GM12878 (cell line): ENCODE data around the gene C3orf20. TPM values are rescaled to one million over a fixed set of nuclear protein-coding genes. Genes with fewer than 3 reads are reported as not detected.

Source experiments
- ATAC-seq: fragments of 200-7000 bp; cut with Tn5 transposase; 3 replicates; pipeline ENCODE4 v1.9.1; 2020; ENCODE audit warnings: mild to moderate bottlenecking, moderate library complexity
- BruUV-seq: library from RNA; stranded (reverse); fragments of 400-500 nt; replicated peaks from 2 replicates; lab custom pipeline; 2021; lab: Mats Ljungman, UMichigan
- CTCF ChIA-PET: fragments of 300-600 bp; sonication (Branson Sonifier 250); formaldehyde crosslinking; extraction: SDS; loops from one replicate; lab custom pipeline; 2021; ENCODE audit warnings: inconsistent platforms; lab: Yijun Ruan, JAX
- POLR2A ChIA-PET: fragments of 350-600 bp; formaldehyde crosslinking; extraction: SDS; loops from one replicate; lab custom pipeline; 2021; ENCODE audit warnings: inconsistent platforms; lab: Charles Lee
- RAD21 ChIA-PET: fragments of 300-600 bp; sonication (Branson Sonifier 250); formaldehyde crosslinking; loops from one replicate; lab custom pipeline; 2023; ENCODE audit warnings: antibody characterized with exemption; ENCODE audit not compliant: unreplicated experiment; lab: Charles Lee
- SMC1A ChIA-PET: fragments of 300-600 bp; sonication (Branson Sonifier 250); formaldehyde crosslinking; loops from one replicate; lab custom pipeline; 2023; ENCODE audit not compliant: unreplicated experiment, uncharacterized antibody; lab: Charles Lee
- DNase-seq: peaks from one replicate; pipeline ENCODE4 v3.0.0-alpha.2; 2011; ENCODE audit warnings: low read depth, low spot score
- FAIRE-seq: peaks from 3 replicates; lab custom pipeline; 2011; peaks lifted over from hg19 to GRCh38; lab: Jason Lieb, UNC
- H2AFZ ChIP-seq: 2 replicates; pipeline ENCODE4 v1.6.0; 2011; ENCODE audit warnings: low read depth, low read length, control low read depth; ENCODE audit not compliant: control insufficient read depth
- H3K27ac ChIP-seq: 2 replicates; pipeline ENCODE4 v1.5.1; 2011; ENCODE audit warnings: control low read depth; ENCODE audit not compliant: control insufficient read depth, insufficient read depth
- H3K27me3 ChIP-seq, 2 experiments: replicated peaks in 1 of 2; 2 replicates each; pipeline versions ENCODE4 v1.6.0 to v1.6.1; 2011; ENCODE audit warnings: low read length in 1 of 2; ENCODE audit not compliant: control insufficient read depth in 2 of 2, insufficient read depth in 2 of 2
- H3K36me3 ChIP-seq, 2 experiments: 2 replicates each; pipeline ENCODE4 v1.5.1; 2011; ENCODE audit warnings: low read length in 1 of 2; ENCODE audit not compliant: control insufficient read depth in 2 of 2, insufficient read depth in 2 of 2
- H3K4me1 ChIP-seq: 2 replicates; pipeline ENCODE4 v1.6.1; 2011; ENCODE audit warnings: mild to moderate bottlenecking, low read length, moderate library complexity, mixed read lengths; ENCODE audit not compliant: control insufficient read depth, insufficient read depth
- H3K4me2 ChIP-seq: 2 replicates; pipeline ENCODE4 v1.6.0; 2011; ENCODE audit warnings: control low read depth; ENCODE audit not compliant: control insufficient read depth, insufficient read depth
- H3K4me3 ChIP-seq: fragments of 200-600 bp; sonication (generic); 2 replicates; pipeline ENCODE4 v1.5.1; 2016
- H3K79me2 ChIP-seq: 2 replicates; pipeline ENCODE4 v1.6.0; 2011; ENCODE audit warnings: low read length; ENCODE audit not compliant: control insufficient read depth, insufficient read depth
- H3K9ac ChIP-seq: 2 replicates; pipeline ENCODE4 v1.8.0; 2011; ENCODE audit warnings: low read length, control low read depth, mixed read lengths; ENCODE audit not compliant: control insufficient read depth, insufficient read depth
- H3K9me3 ChIP-seq: replicated peaks from 3 replicates; pipeline ENCODE4 v1.5.1; 2011; ENCODE audit warnings: mild to moderate bottlenecking, low read length; ENCODE audit not compliant: control insufficient read depth, insufficient read depth
- H4K20me1 ChIP-seq: 2 replicates; pipeline ENCODE4 v1.6.0; 2011; ENCODE audit not compliant: control insufficient read depth, insufficient read depth
- ATF3 ChIP-seq: IDR thresholded peaks from 2 replicates; pipeline ENCODE4 v1.6.1; 2011; ENCODE audit warnings: low read depth, mild to moderate bottlenecking, low read length, moderate library complexity, borderline replicate concordance; ENCODE audit errors: extremely low read depth
- BMI1 ChIP-seq: fragments of 450-650 bp; IDR thresholded peaks from 2 replicates; pipeline ENCODE4 v1.6.1; 2016; ENCODE audit warnings: mild to moderate bottlenecking, moderate library complexity, borderline replicate concordance
- IRF4 ChIP-seq: IDR thresholded peaks from 2 replicates; pipeline ENCODE4 v1.6.1; 2011; ENCODE audit warnings: low read depth, low read length
- MTA3 ChIP-seq: IDR thresholded peaks from 2 replicates; pipeline ENCODE4 v1.6.1; 2012; ENCODE audit warnings: low read length, inconsistent platforms, borderline replicate concordance
- RBBP5 ChIP-seq: fragments of 200-600 bp; sonication (generic); conservative IDR thresholded peaks from 2 replicates; pipeline ENCODE4 v1.6.1; 2016
- SRF ChIP-seq, 2 experiments: IDR thresholded peaks; 2 replicates each; pipeline ENCODE4 v1.6.1; 2011; ENCODE audit warnings: low read depth in 2 of 2, low read length in 2 of 2, mild to moderate bottlenecking in 1 of 2, moderate library complexity in 1 of 2
- WGBS: methylation state at CpG from one replicate; pipeline ENCODE4 v1.1.6; 2016; ENCODE audit warnings: low lambda C conversion rate; ENCODE audit not compliant: insufficient replicate concordance, insufficient coverage; ENCODE audit errors: missing lambda C conversion rate; 5-methylcytosine and 5-hydroxymethylcytosine counted together
- in situ Hi-C: fragments of 300-500 bp; cut with MboI; formaldehyde crosslinking; loops from 9 replicates; pipeline ENCODE4 v1.14.3; 2018; ENCODE audit warnings: mixed read lengths
- intact Hi-C: fragments of 100-400 bp; cut with micrococcal nuclease; formaldehyde crosslinking; loops from one replicate; pipeline ENCODE4 v1.14.2; 2022; ENCODE audit not compliant: unreplicated experiment
- polyA plus RNA-seq, 11 experiments: library from polyadenylated mRNA; depleted of rRNA in 4 of 11; unstranded in 6 of 11; stranded (reverse) in 5 of 11; fragments of >200 nt; fragmentation: Nextera tagmentation in 4 of 11; fragmentation: Illumina TruSeq in 1 of 11; extraction: Ambion mirVana in 4 of 11; extraction: Trizol in 1 of 11; gene quantifications; 1 replicate in 1 of 11; 2 replicates in 10 of 11; pipeline versions ENCODE4 v1.2.1 to v1.2.3, GENCODE V29; 2011 to 2016; ENCODE audit warnings: inconsistent platforms in 2 of 11, missing spikeins in 2 of 11, low read depth in 1 of 11
- total RNA-seq, 4 experiments: library from RNA; depleted of rRNA in 3 of 4; stranded (reverse); fragments of >200 nt in 3 of 4; fragmentation: Illumina TruSeq in 1 of 4; extraction: Trizol in 1 of 4; gene quantifications; 2 replicates each; pipeline versions ENCODE4 v1.2.1 to v1.2.3, GENCODE V29; 2013 to 2021
- TF ChIP-seq, protein P1 (sequence below): fragments of 450-650 bp; IDR thresholded peaks from 2 replicates; pipeline ENCODE4 v1.6.1; 2017; ENCODE audit warnings: mild to moderate bottlenecking, moderate library complexity
- TF ChIP-seq, protein P2 (sequence below): IDR thresholded peaks from 2 replicates; pipeline ENCODE4 v1.6.1; 2011; ENCODE audit warnings: low read depth, low read length, improper control_type of control experiment, borderline replicate concordance
- TF ChIP-seq, protein P3 (sequence below): IDR thresholded peaks from 2 replicates; pipeline ENCODE4 v1.6.1; 2011; ENCODE audit warnings: borderline replicate concordance, low read depth, mild to moderate bottlenecking, moderate library complexity, low read length; ENCODE audit not compliant: insufficient read depth, poor library complexity, severe bottlenecking

Gene C3orf20
- total and polyA plus RNA-seq, 10 of the 15 experiments (the other 5 are each of a cell fraction or from before 2014, with no cell fraction given): 0.05 to 2.9 (median 1.0) TPM

DNA sequence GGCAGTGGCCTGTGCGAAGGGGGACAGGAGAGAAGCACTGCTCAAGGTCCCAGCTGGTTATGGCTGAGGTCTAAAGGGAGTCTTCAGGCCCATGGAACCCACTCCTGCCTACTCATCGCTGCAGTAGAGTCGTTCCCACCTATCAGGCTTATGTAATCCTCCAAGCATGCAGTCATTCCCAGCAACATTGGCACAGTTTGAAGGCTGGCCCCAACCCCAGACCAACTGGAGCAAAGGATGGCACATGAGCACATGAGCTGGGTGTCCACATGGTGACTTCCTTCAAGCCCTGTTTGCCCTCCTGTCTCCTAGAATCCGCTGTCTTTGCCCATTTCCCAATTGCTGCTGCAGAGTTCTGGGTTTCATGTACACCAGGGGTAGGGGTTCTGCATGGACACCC, 83.4 kb downstream of the C3orf20 start (continued):
- TF ChIP-seq, protein P1, sequence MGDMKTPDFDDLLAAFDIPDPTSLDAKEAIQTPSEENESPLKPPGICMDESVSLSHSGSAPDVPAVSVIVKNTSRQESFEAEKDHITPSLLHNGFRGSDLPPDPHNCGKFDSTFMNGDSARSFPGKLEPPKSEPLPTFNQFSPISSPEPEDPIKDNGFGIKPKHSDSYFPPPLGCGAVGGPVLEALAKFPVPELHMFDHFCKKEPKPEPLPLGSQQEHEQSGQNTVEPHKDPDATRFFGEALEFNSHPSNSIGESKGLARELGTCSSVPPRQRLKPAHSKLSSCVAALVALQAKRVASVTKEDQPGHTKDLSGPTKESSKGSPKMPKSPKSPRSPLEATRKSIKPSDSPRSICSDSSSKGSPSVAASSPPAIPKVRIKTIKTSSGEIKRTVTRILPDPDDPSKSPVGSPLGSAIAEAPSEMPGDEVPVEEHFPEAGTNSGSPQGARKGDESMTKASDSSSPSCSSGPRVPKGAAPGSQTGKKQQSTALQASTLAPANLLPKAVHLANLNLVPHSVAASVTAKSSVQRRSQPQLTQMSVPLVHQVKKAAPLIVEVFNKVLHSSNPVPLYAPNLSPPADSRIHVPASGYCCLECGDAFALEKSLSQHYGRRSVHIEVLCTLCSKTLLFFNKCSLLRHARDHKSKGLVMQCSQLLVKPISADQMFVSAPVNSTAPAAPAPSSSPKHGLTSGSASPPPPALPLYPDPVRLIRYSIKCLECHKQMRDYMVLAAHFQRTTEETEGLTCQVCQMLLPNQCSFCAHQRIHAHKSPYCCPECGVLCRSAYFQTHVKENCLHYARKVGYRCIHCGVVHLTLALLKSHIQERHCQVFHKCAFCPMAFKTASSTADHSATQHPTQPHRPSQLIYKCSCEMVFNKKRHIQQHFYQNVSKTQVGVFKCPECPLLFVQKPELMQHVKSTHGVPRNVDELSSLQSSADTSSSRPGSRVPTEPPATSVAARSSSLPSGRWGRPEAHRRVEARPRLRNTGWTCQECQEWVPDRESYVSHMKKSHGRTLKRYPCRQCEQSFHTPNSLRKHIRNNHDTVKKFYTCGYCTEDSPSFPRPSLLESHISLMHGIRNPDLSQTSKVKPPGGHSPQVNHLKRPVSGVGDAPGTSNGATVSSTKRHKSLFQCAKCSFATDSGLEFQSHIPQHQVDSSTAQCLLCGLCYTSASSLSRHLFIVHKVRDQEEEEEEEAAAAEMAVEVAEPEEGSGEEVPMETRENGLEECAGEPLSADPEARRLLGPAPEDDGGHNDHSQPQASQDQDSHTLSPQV: no peak
- no peak for TF ChIP-seq SRF (IDR thresholded peaks at IDR 0.05; ENCODE audit: low read depth in 2 of 2, low read length in 2 of 2)
- TF ChIP-seq, protein P2, sequence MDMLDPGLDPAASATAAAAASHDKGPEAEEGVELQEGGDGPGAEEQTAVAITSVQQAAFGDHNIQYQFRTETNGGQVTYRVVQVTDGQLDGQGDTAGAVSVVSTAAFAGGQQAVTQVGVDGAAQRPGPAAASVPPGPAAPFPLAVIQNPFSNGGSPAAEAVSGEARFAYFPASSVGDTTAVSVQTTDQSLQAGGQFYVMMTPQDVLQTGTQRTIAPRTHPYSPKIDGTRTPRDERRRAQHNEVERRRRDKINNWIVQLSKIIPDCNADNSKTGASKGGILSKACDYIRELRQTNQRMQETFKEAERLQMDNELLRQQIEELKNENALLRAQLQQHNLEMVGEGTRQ: no peak
- no peak for TF ChIP-seq BMI1
- TF ChIP-seq, protein P3, sequence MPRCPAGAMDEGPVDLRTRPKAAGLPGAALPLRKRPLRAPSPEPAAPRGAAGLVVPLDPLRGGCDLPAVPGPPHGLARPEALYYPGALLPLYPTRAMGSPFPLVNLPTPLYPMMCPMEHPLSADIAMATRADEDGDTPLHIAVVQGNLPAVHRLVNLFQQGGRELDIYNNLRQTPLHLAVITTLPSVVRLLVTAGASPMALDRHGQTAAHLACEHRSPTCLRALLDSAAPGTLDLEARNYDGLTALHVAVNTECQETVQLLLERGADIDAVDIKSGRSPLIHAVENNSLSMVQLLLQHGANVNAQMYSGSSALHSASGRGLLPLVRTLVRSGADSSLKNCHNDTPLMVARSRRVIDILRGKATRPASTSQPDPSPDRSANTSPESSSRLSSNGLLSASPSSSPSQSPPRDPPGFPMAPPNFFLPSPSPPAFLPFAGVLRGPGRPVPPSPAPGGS: no peak

- no peak for FAIRE-seq
- in situ Hi-C loops (no loop called here), intact Hi-C loops (no loop called here)
- no TSS peak for BruUV-seq
- Histone ChIP-seq H3K4me3 (no peak overlapping the region), H3K36me3 (no peaks in the 10 kb centered on the region), H3K79me2 (no peaks in the 10 kb centered on the region), H3K4me1 (no peaks in the 10 kb centered on the region), H4K20me1 (no peaks in the 10 kb centered on the region), H2AFZ (no peak overlapping the region), H3K9me3 (no peaks in the 10 kb centered on the region), H3K27me3 (no peaks in the 10 kb centered on the region), H3K4me2 (no peak overlapping the region), H3K9ac (no peak overlapping the region), H3K27ac (no peak overlapping the region)
- ChIA-PET RAD21 (no interaction called here), SMC1A (interaction anchor here (1.2 to 3.1 kb wide), 2 partner anchors 22 kb away, joined by 4 to 15 read pairs; no protein-coding TSS in a partner anchor), POLR2A (no interaction called here), CTCF (no interaction called here)
- TF ChIP-seq RBBP5 (no peak), ATF3 (no peak), MTA3 (no peak), IRF4 (no peak)
- 63% methylated on average over 3 of the region's 3 CpGs for WGBS
- no peak for DNase-seq
- ATAC-seq: no peak
Observed at GRCh38 chr3:14758959-14759358, 84.0 kb downstream of the C3orf20 start.
